22Rv1 (cell line): Measurements from ENCODE around the gene ELF2.
"Not testable (repeated sequence)": the region's sequence is repeated elsewhere in the genome, so short reads cannot be mapped to it uniquely, and the experiment has no call there.

ENCODE experiments used
- H3K27ac ChIP-seq: fragments of 450-650 bp; 2 replicates; pipeline ENCODE4 v1.5.1; 2017
- ZFX ChIP-seq: fragments of 450-650 bp; IDR thresholded peaks from 2 replicates; pipeline ENCODE4 v1.6.1; 2017; ENCODE audit warnings: antibody characterized with exemption, borderline replicate concordance
- TF ChIP-seq, protein P1 (sequence below): fragments of 450-650 bp; IDR thresholded peaks from 2 replicates; pipeline ENCODE4 v1.5.1; 2017; ENCODE audit warnings: mild to moderate bottlenecking

The ELF2 gene

DNA sequence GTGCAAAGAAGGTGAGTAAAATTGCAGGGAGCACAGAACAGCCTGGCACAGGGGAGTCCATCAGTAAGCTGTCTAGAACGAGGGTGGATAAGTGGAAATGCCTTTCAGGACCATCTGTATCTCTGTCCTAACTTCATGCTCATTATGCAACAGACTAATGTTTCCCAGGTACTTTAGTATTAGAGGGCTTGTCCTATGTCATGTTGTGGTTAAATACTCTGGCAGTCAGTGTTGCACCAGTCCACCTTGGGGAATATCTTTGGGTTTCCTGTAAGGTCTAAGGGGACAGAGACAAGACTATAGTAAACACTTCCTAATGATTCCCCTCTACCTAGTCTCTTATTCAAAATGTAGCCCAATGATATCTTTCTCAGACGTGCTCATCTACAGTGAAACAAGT lies 140.1 kb downstream of the ELF2 start:
- no peak for TF ChIP-seq ZFX
- TF ChIP-seq, protein P1, sequence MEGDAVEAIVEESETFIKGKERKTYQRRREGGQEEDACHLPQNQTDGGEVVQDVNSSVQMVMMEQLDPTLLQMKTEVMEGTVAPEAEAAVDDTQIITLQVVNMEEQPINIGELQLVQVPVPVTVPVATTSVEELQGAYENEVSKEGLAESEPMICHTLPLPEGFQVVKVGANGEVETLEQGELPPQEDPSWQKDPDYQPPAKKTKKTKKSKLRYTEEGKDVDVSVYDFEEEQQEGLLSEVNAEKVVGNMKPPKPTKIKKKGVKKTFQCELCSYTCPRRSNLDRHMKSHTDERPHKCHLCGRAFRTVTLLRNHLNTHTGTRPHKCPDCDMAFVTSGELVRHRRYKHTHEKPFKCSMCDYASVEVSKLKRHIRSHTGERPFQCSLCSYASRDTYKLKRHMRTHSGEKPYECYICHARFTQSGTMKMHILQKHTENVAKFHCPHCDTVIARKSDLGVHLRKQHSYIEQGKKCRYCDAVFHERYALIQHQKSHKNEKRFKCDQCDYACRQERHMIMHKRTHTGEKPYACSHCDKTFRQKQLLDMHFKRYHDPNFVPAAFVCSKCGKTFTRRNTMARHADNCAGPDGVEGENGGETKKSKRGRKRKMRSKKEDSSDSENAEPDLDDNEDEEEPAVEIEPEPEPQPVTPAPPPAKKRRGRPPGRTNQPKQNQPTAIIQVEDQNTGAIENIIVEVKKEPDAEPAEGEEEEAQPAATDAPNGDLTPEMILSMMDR: no peak
- H3K27ac ChIP-seq: no peak overlapping the region

DNA sequence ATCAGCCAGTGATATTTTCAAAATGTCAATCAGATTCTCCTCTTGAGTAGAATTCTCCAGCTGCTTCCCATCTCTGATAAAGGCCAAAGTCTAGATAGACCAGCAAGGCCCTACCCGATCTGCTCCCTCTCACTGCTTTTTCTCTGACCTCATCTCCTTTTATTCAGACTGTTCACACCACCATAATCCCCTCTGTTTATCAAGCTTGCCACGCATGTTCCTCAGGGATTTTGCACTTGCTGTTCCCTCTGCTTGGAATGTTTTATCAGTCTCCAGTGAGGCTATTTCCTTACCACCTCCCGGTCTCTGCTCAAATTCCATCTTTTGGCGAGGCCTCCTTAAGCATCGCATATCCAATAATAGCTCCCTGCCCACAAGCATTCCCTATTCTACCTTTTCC lies 141.4 kb downstream of the ELF2 start:
- TF ChIP-seq, protein P1: no peak
- TF ChIP-seq ZFX: no peak
- no peak overlapping the region for H3K27ac ChIP-seq

DNA sequence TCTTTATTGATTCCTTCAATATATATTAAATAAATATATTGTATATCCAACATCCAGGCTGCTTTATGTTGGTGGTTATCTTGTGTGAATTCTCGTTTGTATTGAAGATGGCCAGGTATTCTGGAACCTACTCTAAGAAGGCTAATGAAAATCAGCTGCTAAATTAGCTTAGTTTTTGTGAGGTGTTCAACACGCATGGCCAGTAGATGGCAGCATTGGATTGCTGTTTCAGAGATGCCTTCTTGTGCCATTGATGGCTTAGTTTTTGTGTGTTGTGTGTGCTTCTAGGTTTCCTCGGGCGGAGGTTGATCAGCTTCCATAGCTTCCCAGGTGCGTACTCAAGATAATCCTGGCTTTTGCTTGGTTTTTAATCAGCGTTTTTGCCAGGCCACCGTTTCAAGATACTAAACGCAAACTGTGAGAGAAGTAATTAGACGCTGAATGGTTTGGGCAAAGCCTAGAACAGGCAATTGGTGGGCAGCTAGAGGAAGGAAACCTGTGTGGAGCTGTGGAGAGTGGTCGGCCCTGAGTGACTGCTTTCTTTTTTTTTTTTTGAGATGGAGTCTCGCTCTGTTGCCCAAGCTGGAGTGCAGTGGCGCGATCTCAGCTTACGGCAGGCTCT lies 146.3 kb downstream of the ELF2 start:
- no peak overlapping the region for H3K27ac ChIP-seq
- TF ChIP-seq ZFX: no peak
- TF ChIP-seq, protein P1: peak; percentile 85

DNA sequence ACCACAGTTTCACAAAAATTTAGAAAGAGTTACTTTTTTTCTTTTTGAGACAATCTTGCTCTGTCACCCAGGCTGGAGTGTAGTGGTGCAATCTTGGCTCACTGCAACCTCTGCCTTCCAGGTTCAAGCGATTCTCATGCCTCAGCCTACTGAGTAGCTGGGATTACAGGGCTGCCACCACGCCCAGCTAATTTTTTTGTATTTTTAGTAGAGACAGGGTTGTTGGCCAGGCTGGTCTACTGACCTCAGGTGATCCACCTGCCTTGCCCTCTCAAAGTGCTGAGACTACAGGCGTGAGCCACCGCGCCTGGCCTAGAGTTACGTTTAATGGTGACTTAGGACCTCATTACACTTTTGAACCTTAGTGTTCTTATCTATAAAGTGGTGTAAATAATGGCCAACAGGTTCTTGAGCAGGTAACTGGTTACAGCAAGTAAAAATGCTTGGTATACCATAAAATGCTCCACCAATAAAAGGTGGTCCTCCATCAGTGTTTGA lies 147.1 kb downstream of the ELF2 start:
- not testable (repeated sequence) for H3K27ac ChIP-seq

DNA sequence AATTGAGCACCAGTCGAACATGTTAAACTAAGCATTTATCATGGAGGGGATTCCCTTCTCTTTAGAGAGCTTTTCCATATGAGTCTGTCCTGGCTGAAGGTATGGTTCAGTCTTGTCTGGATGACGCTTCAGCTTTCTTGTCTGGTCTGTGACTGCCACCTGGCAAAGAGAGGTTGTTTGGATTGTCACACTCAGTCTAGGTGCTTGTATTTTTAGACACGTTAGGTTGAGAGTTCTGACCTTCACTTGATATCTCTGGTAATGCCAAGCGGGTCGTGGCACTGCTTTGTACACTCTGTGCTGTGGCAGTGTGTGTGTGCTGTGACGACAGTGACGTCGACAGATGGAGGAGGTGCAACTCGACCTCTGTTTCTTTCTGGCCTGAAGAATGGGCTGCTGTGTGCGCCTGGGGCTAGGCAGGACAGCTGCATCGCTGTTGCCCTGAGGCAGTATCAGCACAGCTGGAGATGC lies 148.8 kb downstream of the ELF2 start:
- peak overlapping the region; percentile 45 for H3K27ac ChIP-seq
- TF ChIP-seq, protein P1: no peak
- TF ChIP-seq ZFX: no peak

DNA sequence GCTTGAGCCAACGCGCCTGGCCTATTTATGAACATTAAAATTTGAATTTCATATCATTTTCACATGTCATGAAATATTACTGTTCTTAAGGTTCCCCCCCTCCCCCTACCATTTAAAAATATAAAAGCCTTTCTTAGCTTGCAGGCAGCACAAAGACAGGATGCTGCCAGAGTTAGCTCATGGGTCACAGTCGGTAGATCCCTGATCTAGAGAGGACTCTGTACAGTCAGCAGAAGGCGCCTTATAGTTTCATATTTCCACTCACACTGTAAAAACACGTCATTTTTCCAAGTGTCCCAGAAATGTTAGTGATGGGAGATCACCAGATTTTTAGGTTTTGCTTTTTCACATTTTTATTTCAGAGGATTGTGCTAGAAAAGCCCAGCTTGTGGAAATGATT lies 149.2 kb downstream of the ELF2 start:
- TF ChIP-seq ZFX: no peak
- TF ChIP-seq, protein P1: no peak
- H3K27ac ChIP-seq: peak overlapping the region; percentile 45

GRCh38 chr4:139025841-139026240 lies 151.2 kb downstream of the ELF2 start:
- H3K27ac ChIP-seq: no peak overlapping the region
- TF ChIP-seq, protein P1: no peak
- no peak for TF ChIP-seq ZFX

GRCh38 chr4:139024686-139025085 lies 152.3 kb downstream of the ELF2 start:
- H3K27ac ChIP-seq: no peak overlapping the region
- TF ChIP-seq ZFX: no peak
- TF ChIP-seq, protein P1: no peak
